Trophoblast cell (in vitro differentiated cells and primary cell): ENCODE measurements around the gene ADCK2.

ENCODE experiments used
- DNase-seq, 2 donors: peaks; one replicate each; pipeline ENCODE4 v3.0.0-alpha.2; 2016
- H2AFZ ChIP-seq: 2 replicates; pipeline ENCODE4 v1.6.1; 2013; ENCODE audit warnings: low read length, moderate library complexity, mild to moderate bottlenecking; ENCODE audit not compliant: insufficient read depth, poor library complexity
- H2AK5ac ChIP-seq: 2 replicates; pipeline ENCODE4 v1.6.1; 2013; ENCODE audit warnings: mild to moderate bottlenecking, low read length
- H2BK120ac ChIP-seq: 2 replicates; pipeline ENCODE4 v1.6.1; 2013; ENCODE audit warnings: low read length, mild to moderate bottlenecking, moderate library complexity; ENCODE audit not compliant: insufficient read depth, poor library complexity
- H2BK12ac ChIP-seq: 2 replicates; pipeline ENCODE4 v1.6.1; 2013; ENCODE audit warnings: mild to moderate bottlenecking, low read length, moderate library complexity
- H2BK5ac ChIP-seq: 2 replicates; pipeline ENCODE4 v1.6.1; 2013; ENCODE audit warnings: low read length, low read depth, moderate library complexity, mild to moderate bottlenecking; ENCODE audit not compliant: poor library complexity
- H3K14ac ChIP-seq: 2 replicates; pipeline ENCODE4 v1.6.1; 2013; ENCODE audit warnings: mild to moderate bottlenecking, low read length
- H3K18ac ChIP-seq: 2 replicates; pipeline ENCODE4 v1.6.1; 2013; ENCODE audit warnings: mild to moderate bottlenecking, low read length
- H3K23ac ChIP-seq: 2 replicates; pipeline ENCODE4 v1.6.1; 2013; ENCODE audit warnings: low read length
- H3K27ac ChIP-seq: 2 replicates; pipeline ENCODE4 v1.5.1; 2013; ENCODE audit warnings: low read depth, mild to moderate bottlenecking, inconsistent platforms, low read length, moderate library complexity
- H3K27me3 ChIP-seq: 2 replicates; pipeline ENCODE4 v1.6.1; 2013; ENCODE audit warnings: inconsistent platforms, mild to moderate bottlenecking, low read length, moderate library complexity; ENCODE audit not compliant: insufficient read depth
- H3K36me3 ChIP-seq, 2 experiments: 1 replicate in 1 of 2; 2 replicates in 1 of 2; pipeline ENCODE4 v1.6.1; 2013; ENCODE audit warnings: low read length in 2 of 2, mild to moderate bottlenecking in 2 of 2, moderate library complexity in 1 of 2; ENCODE audit not compliant: insufficient read depth in 2 of 2, control insufficient read depth in 1 of 2
- H3K4ac ChIP-seq: 2 replicates; pipeline ENCODE4 v1.6.1; 2013; ENCODE audit warnings: low read depth, mild to moderate bottlenecking, low read length, moderate library complexity
- H3K4me1 ChIP-seq, 2 experiments: 1 replicate in 1 of 2; 2 replicates in 1 of 2; pipeline ENCODE4 v1.6.1; 2013; ENCODE audit warnings: low read length in 2 of 2, mild to moderate bottlenecking in 2 of 2, moderate library complexity in 1 of 2; ENCODE audit not compliant: insufficient read depth in 2 of 2, control insufficient read depth in 1 of 2
- H3K4me2 ChIP-seq: 2 replicates; pipeline ENCODE4 v1.6.1; 2013; ENCODE audit warnings: inconsistent platforms, mild to moderate bottlenecking, low read length, moderate library complexity
- H3K4me3 ChIP-seq: 2 replicates; pipeline ENCODE4 v1.5.1; 2013; ENCODE audit warnings: mild to moderate bottlenecking, low read depth, low read length, inconsistent platforms
- H3K79me1 ChIP-seq: one replicate; pipeline ENCODE4 v1.6.1; 2013; ENCODE audit warnings: low read length
- H3K79me2 ChIP-seq: 2 replicates; pipeline ENCODE4 v1.6.1; 2013; ENCODE audit warnings: low read length, mild to moderate bottlenecking; ENCODE audit not compliant: control insufficient read depth, insufficient read depth, poor library complexity
- H3K9ac ChIP-seq: 2 replicates; pipeline ENCODE4 v1.6.1; 2013; ENCODE audit warnings: mild to moderate bottlenecking, low read length
- H3K9me3 ChIP-seq: 2 replicates; pipeline ENCODE4 v1.6.1; 2013; ENCODE audit warnings: low read depth, mild to moderate bottlenecking, control low read depth, inconsistent platforms, low read length; ENCODE audit not compliant: insufficient read depth
- H4K12ac ChIP-seq: 2 replicates; pipeline ENCODE4 v1.6.1; 2013; ENCODE audit warnings: low read depth, mild to moderate bottlenecking, low read length, moderate library complexity
- H4K8ac ChIP-seq: 2 replicates; pipeline ENCODE4 v1.6.1; 2013; ENCODE audit warnings: low read depth, mild to moderate bottlenecking, low read length, moderate library complexity
- H4K91ac ChIP-seq: one replicate; pipeline ENCODE4 v1.6.1; 2013; ENCODE audit warnings: low read depth, mild to moderate bottlenecking, low read length, moderate library complexity
- WGBS: extraction: QIAGEN DNeasy Blood & Tissue Kit; methylation state at CpG from one replicate; pipeline ENCODE4 v1.1.7; 2013; ENCODE audit warnings: missing lambda C conversion rate; ENCODE audit not compliant: insufficient read length, insufficient coverage; ENCODE audit errors: extremely low coverage; 5-methylcytosine and 5-hydroxymethylcytosine counted together

The ADCK2 gene

GRCh38 chr7:140678081-140678815 is 5.5 kb downstream of the ADCK2 start:
- Histone ChIP-seq H2AFZ (no peak overlapping the region), H2BK120ac (no peak overlapping the region), H3K27ac (no peak overlapping the region), H3K27me3 (no peaks in the 10 kb centered on the region), H3K4me2 (no peak overlapping the region), H3K79me2 (no peaks in the 10 kb centered on the region), H3K9me3 (no peaks in the 10 kb centered on the region), H2AK5ac (no peak overlapping the region), H3K4ac (no peak overlapping the region), H3K18ac (no peak overlapping the region), H3K4me3 (no peak overlapping the region), H4K8ac (no peak overlapping the region), H4K12ac (no peak overlapping the region), H3K4me1 (peaks cover 2 to 5% of the 10 kb centered on the region in 2 experiments), H3K14ac (no peak overlapping the region), H3K36me3 (peaks cover 9 to 13% of the 10 kb centered on the region in 2 experiments), H3K79me1 (peaks cover 3% of the 10 kb centered on the region), H3K9ac (no peak overlapping the region), H2BK5ac (no peak overlapping the region), H2BK12ac (no peak overlapping the region), H3K23ac (no peak overlapping the region), H4K91ac (no peak overlapping the region)
- no peak for DNase-seq
- no CpG with 5 or more reads among the region's 20 CpGs for WGBS

DNA sequence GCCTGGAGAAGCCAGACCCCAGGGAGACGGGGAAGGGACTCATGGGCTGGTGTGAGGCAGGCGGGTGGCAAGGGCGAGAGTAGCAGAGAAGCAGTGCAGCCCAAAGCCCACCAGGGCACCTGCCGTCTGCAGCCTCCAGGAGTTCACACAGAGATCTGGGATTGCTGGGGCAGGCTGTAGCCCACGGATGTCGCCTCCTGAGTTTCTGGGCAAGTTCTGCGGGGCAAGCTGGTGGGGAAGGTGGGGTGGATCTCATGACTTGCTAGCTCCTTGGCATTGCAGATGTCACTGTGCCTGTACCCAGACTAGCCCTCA is 6.0 kb downstream of the ADCK2 start:
- Histone ChIP-seq H3K79me2 (no peaks in the 10 kb centered on the region), H3K4me3 (no peak overlapping the region), H3K27me3 (no peaks in the 10 kb centered on the region), H3K4ac (no peak overlapping the region), H4K8ac (no peak overlapping the region), H2AK5ac (no peak overlapping the region), H3K9ac (no peak overlapping the region), H3K4me2 (no peak overlapping the region), H2AFZ (no peak overlapping the region), H3K4me1 (peaks cover 2 to 7% of the 10 kb centered on the region in 2 experiments), H2BK12ac (no peak overlapping the region), H3K23ac (no peak overlapping the region), H3K14ac (no peak overlapping the region), H2BK120ac (no peak overlapping the region), H3K36me3 (peaks cover 9 to 13% of the 10 kb centered on the region in 2 experiments), H3K18ac (no peak overlapping the region), H3K27ac (no peak overlapping the region), H3K79me1 (peaks cover 2% of the 10 kb centered on the region), H3K9me3 (no peaks in the 10 kb centered on the region), H4K91ac (no peak overlapping the region), H4K12ac (no peak overlapping the region), H2BK5ac (no peak overlapping the region)
- WGBS = no CpG with 5 or more reads among the region's 7 CpGs
- no peak for DNase-seq

- Histone ChIP-seq H3K27me3 (no peaks in the 10 kb centered on the region), H3K4ac (no peak overlapping the region), H4K91ac (no peak overlapping the region), H3K4me2 (no peak overlapping the region), H3K9me3 (no peaks in the 10 kb centered on the region), H2BK12ac (no peak overlapping the region), H3K79me2 (no peaks in the 10 kb centered on the region), H4K8ac (no peak overlapping the region), H2AK5ac (no peak overlapping the region), H3K23ac (no peak overlapping the region), H3K36me3 (peaks cover 9 to 13% of the 10 kb centered on the region in 2 experiments), H4K12ac (no peak overlapping the region), H3K18ac (no peak overlapping the region), H2AFZ (no peak overlapping the region), H3K27ac (no peak overlapping the region), H3K4me3 (no peak overlapping the region), H3K9ac (no peak overlapping the region), H3K79me1 (peaks cover 2% of the 10 kb centered on the region), H3K4me1 (peaks cover 0 to 5% of the 10 kb centered on the region in 2 experiments), H3K14ac (no peak overlapping the region), H2BK5ac (no peak overlapping the region), H2BK120ac (no peak overlapping the region)
- no CpG with 5 or more reads among the region's 9 CpGs for WGBS
- no peak for DNase-seq
Observed at GRCh38 chr7:140679186-140679585, 6.4 kb downstream of the ADCK2 start.

DNA sequence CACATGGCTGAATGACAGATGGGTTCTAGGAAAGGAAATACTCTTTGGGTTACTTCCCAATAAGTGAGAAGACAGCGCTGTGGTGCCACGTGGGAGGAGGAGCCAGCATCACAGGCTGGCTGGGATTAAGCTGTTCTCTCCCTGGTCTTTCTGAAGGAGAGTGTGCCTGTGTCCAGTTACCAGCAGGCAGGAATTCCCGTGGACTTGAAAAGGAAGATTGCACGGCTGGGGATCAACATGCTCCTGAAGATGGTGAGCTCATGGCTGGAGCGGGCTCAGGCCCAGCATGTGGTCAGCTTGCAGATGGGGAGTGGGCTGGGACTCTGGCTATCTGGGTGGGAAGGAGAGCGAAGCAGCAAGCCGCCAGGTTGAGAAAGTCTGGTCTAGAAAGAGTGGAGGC is 8.1 kb downstream of the ADCK2 start:
- H3K79me1 ChIP-seq = peaks cover 6% of the 10 kb centered on the region
- H3K79me2 ChIP-seq = no peaks in the 10 kb centered on the region
- H3K9me3 ChIP-seq = no peaks in the 10 kb centered on the region
- no peak overlapping the region for H3K27ac ChIP-seq
- no peak overlapping the region for H2AK5ac ChIP-seq
- H3K36me3 ChIP-seq = peaks cover 13 to 20% of the 10 kb centered on the region in 2 experiments
- H4K12ac ChIP-seq = no peak overlapping the region
- H2AFZ ChIP-seq = no peak overlapping the region
- no peak overlapping the region for H3K23ac ChIP-seq
- no peak overlapping the region for H4K91ac ChIP-seq
- no peak overlapping the region for H2BK5ac ChIP-seq
- peaks cover 4 to 10% of the 10 kb centered on the region in 2 experiments for H3K4me1 ChIP-seq
- H2BK120ac ChIP-seq = no peak overlapping the region
- H3K4me3 ChIP-seq = no peak overlapping the region
- no peak overlapping the region for H3K4me2 ChIP-seq
- DNase-seq = no peak
- H3K4ac ChIP-seq = no peak overlapping the region
- no peak overlapping the region for H4K8ac ChIP-seq
- H2BK12ac ChIP-seq = no peak overlapping the region
- no CpG with 5 or more reads among the region's 7 CpGs for WGBS
- no peak overlapping the region for H3K18ac ChIP-seq
- no peaks in the 10 kb centered on the region for H3K27me3 ChIP-seq
- no peak overlapping the region for H3K9ac ChIP-seq
- no peak overlapping the region for H3K14ac ChIP-seq
